IPS DF 4.7 (cell line): ENCODE results near the gene PRDX1.
"Not testable (repeated sequence)": the region's sequence is repeated elsewhere in the genome, so short reads cannot be mapped to it uniquely, and the experiment has no call there.

Source experiments
- DNase-seq: peaks from one replicate; pipeline ENCODE4 v3.0.0-alpha.2; 2013; ENCODE audit warnings: low spot score; ENCODE audit errors: extremely low read depth

PRDX1 gene

GRCh38 chr1:45467353-45467752 is 54.3 kb downstream of the PRDX1 start:
- not testable (repeated sequence) for DNase-seq

DNA sequence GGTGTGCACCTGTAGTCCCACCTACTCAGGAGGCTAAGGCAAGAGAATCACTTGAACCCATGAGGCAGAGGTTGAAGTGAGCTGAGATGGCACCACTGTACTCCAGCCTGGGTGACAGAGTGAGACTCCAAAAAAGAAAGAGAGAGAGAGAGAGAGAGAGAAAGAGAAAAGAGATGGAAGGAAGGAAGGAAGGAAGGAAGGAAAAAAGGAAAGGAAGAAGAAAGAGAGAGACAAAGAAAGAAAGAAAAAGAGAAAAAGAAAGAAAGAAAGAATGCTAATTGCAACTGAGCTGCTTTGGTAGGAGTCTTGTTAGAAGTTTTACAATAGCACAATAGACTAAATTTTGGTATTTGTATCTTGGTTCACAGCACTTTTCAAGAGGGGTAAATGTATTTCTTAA is 56.4 kb downstream of the PRDX1 start:
- DNase-seq: no peak
